Stimulated activated CD4-positive, alpha-beta T cell treated with anti-CD3 and anti-CD28 coated beads, Interleukin-4, amount 100 ng/mL, for 48 hours (primary cell): ENCODE results near the gene RNASE1.
"Not testable (repeated sequence)": the region's sequence is repeated elsewhere in the genome, so short reads cannot be mapped to it uniquely, and the experiment has no call there.

Experiments
- DNase-seq, 2 donors: peaks; one replicate each; pipeline ENCODE4 v3.0.0-alpha.2; 2020; ENCODE audit warnings: low read depth in 2 of 2

The RNASE1 gene

DNA sequence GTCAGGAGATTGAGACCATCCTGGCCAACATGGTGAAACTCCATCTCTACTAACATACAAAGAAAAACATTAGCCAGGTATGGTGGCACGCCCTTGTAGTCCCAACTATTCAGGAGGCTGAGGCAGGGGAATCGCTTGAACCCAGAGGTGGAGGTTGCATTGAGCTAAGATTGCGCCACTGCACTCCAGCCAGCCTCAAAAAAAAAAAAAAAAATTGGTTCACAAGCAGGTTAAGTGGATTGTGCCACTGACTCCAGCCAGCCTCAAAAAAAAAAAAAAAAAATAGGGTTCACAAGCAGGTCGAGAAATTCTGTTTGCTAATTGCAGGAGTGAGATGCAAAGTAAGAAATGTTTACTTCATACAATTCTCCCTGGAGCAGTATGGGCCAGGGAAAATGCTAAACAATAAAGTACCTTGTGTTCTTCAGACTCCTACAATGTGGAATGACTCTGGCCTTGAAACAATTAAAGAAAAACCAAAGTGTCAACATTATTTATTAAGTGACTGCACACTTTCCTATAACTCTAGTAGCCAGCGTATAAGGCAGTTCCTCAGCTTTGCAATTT lies 28.3 kb downstream of the RNASE1 start:
- no peak for DNase-seq

DNA sequence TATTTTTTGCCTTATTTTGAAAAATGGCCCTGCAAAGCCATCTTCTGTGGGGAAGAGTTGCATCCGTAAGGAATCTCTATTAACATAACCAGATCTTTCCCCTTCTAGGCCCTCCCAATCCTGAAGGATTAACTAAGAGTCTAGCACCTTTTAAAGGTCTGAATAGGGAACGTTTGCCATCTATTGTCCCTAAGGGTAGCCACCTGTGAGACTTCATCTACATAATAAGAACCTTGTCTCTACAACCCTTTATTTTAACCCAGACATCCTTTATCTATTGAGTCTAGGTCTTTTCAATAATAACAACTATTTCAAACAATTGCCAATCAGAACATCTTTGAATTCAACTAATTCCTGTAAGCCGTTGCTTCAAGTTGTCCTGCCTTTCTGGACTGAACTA lies 30.0 kb downstream of the RNASE1 start:
- no peak for DNase-seq

DNA sequence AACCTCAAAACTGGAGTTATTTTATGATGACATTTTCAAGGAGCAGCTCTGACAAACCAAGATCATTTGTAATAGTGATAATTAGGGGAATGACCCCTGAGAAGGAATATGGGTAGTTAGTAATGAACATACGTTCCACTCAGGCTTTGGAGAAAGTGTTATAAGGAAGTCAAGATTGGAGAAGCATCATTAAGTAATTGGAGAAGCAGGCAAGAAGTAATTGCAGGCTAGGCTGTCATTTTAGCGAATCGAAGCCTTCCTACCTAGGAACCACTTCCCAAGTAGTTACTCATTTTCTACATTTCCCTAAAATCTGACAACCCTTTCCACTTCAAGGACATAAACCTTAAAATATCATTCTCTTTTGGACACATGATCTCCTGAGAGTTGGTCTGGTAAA lies 33.2 kb downstream of the RNASE1 start:
- no peak for DNase-seq

DNA sequence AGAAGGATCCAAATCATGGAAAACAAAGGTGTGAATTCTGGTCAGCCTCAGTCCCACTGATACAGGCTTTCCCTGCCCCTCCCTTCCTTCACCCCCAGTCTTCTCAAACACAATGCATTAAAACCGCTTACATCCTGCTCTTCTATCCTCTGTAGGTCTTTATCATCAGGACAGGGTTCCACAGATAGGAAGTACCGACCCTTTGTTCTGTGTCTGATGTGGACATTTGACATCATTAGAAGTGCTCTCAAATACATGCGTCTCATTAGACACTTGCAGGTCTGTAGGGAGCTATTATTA lies 34.1 kb downstream of the RNASE1 start:
- no peak for DNase-seq

DNA sequence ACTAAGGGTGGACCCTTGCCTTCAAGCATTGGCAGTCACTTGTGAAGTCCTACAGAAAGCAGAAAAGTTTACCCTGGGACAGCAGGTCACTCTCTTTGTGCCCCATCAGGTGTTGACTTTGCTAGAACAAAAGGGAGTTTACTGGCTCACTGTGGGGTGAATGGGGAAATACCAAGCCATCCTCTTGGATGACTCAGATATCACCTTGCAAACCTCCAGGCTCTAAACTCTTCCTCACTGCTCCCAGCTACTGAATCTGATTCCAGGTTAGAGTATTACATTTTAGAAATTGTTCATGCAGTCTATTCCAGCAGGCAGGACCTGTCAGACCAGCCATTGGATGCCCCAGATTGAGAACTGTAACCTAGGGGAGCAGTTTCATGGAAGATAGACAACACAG lies 41.7 kb downstream of the RNASE1 start:
- no peak for DNase-seq

DNA sequence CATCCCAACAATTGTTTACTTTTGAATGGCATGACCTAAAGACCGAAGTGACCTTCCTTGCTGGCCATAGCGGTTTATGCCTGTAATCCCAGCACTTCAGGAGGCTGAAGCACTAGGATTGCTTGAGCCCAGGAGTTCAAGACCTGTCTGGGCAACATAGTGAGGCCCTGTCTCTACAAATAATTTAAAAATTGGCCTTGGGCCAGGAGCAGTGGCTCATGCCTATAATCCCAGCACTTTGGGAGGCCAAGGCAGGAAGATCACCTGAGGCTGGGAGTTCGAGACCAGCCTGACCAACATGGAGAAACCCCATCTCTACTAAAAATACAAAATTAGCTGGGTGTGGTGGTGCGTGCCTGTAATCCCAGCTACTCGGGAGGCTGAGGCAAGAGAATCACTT lies 43.2 kb downstream of the RNASE1 start:
- DNase-seq: not testable (repeated sequence)

DNA sequence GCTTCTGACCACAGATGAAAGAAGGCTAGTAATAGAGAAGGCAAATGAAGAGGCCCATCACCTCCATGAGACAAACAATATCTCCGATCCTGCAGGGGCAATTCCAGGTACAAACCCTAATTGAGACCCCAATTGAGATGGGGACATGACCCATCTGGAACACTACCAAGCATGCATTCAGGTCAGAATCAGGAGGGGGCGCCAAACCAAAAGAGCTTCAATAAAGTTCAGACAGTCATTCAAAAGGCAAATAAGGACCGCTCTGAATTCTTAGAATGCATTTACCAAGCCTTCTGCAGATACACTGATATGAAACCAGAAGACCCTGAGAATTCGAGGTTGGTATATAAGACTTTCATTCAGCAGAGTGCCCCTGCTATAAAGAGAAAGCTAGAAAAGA lies 44.7 kb downstream of the RNASE1 start:
- DNase-seq: peak in 1 of 2 donors; percentile 7

DNA sequence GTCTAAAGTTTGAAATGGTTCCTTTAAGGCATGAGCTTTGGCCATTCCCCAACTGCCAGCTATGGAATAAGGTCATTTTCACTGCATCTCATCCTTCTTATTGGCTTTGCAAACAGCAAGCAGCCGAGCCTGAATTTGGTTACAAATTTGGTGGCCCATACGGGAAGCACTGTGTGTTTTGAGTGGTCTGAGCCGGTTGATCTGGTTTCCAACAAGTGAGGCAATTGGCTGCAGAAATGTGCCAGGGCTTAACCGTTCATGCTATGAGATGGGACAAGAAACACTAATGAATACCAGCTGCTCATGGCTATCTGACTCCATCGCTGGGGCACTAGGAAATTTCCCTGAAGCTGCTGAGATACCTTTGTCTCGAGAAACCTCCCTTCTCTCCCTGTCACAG lies 47.6 kb downstream of the RNASE1 start:
- DNase-seq: no peak

DNA sequence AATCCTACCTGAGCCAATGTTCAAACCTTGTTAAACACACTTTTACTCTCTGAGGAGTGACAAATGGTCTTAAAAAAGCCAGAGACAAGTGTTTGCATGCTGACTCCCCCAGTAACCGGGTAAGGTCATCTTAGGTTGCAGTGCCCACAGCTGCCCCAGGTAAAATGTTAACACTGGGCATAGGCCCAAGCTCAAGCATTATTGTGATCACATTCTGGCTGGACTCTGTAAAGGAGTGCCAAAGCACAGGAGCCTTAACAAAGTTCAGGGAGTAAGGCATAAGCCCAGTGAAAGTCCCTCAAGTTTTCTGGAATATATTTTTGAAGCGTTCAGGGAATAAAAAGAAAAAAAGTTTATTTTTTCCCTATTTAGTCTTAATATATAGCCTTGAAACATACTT lies 48.3 kb downstream of the RNASE1 start:
- no peak for DNase-seq

DNA sequence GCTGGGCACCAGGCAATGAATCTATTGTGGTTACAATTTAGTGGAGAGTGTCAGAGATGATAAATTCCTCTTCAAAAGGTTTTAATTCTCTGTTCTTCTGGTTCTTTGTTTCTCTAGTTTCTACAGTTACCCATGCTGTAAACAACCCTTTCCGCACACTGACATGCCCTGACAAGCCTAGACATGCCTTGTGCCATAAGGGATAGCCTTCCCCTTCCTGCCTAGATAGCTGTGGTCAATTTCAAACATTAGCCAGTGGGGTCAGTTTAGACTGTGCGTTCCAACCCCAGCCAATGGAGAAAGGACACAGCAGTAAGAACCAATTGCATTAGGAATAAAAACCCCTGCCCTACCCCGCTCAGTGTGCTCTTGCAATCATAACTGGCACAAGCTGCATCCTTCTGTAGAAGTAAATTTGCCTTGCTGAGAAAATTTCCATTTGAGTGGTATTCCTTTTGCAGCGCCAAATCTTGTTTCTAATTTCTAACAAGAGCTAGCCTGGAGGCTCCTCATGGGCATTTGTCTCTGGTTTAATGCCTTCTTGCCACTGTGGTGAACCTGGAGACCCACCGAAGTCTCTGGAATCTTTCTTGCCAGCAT lies 50.6 kb downstream of the RNASE1 start:
- no peak for DNase-seq
